Mesodermal cell (in vitro differentiated cells): ENCODE data around the gene UCMA.
"Not testable (repeated sequence)": the region's sequence is repeated elsewhere in the genome, so short reads cannot be mapped to it uniquely, and the experiment has no call there.

Source experiments
- H3K27ac ChIP-seq: 2 replicates; pipeline ENCODE4 v1.7.0; 2013; ENCODE audit warnings: mild to moderate bottlenecking, low read depth, low read length, moderate library complexity; ENCODE audit not compliant: severe bottlenecking
- H3K36me3 ChIP-seq: 2 replicates; pipeline ENCODE4 v1.7.1; 2013; ENCODE audit warnings: mild to moderate bottlenecking, low read length, moderate library complexity; ENCODE audit not compliant: control insufficient read depth, insufficient read depth
- H3K4me1 ChIP-seq: one replicate; pipeline ENCODE4 v1.7.1; 2013; ENCODE audit warnings: mild to moderate bottlenecking, low read length; ENCODE audit not compliant: insufficient read depth, control insufficient read depth, poor library complexity, severe bottlenecking
- H3K4me3 ChIP-seq: 2 replicates; pipeline ENCODE4 v1.7.0; 2013; ENCODE audit warnings: low read length, control low read depth, mild to moderate bottlenecking; ENCODE audit not compliant: insufficient read depth, poor library complexity, severe bottlenecking; ENCODE audit errors: extremely low read depth
- H3K9me3 ChIP-seq: 2 replicates; pipeline ENCODE4 v1.7.1; 2013; ENCODE audit warnings: mild to moderate bottlenecking, low read length, moderate library complexity; ENCODE audit not compliant: control insufficient read depth
- WGBS, 2 experiments: methylation state at CpG; one replicate each; pipeline ENCODE4 v1.1.5; 2013; ENCODE audit warnings: missing lambda C conversion rate in 2 of 2; ENCODE audit not compliant: insufficient coverage in 2 of 2; 5-methylcytosine and 5-hydroxymethylcytosine counted together

Gene UCMA

GRCh38 chr10:13257621-13258140 is 23.5 kb upstream of the UCMA start:
- WGBS, 2 experiments = 60 to 100% methylated on average over 1 to 2 of the region's 5 CpGs
- Histone ChIP-seq H3K4me1 (no peaks in the 10 kb centered on the region), H3K36me3 (no peaks in the 10 kb centered on the region), H3K27ac (no peak overlapping the region), H3K9me3 (no peaks in the 10 kb centered on the region), H3K4me3 (no peak overlapping the region)

- Histone ChIP-seq H3K4me1 (no peaks in the 10 kb centered on the region), H3K9me3 (no peaks in the 10 kb centered on the region), H3K36me3 (no peaks in the 10 kb centered on the region), H3K27ac (no peak overlapping the region), H3K4me3 (no peak overlapping the region)
- WGBS, 2 experiments = 100% methylated on average over 1 of the region's 2 CpGs; no CpG with 5 or more reads in 1 of the 2 experiments
Observed at GRCh38 chr10:13256627-13257026, 22.5 kb upstream of the UCMA start.

GRCh38 chr10:13253726-13254125 is 19.6 kb upstream of the UCMA start:
- Histone ChIP-seq H3K27ac (no peak overlapping the region), H3K4me1 (no peaks in the 10 kb centered on the region), H3K9me3 (no peaks in the 10 kb centered on the region), H3K36me3 (no peaks in the 10 kb centered on the region), H3K4me3 (no peak overlapping the region)
- 78 to 95% methylated on average over 3 of the region's 4 CpGs for WGBS, 2 experiments

- H3K4me1 ChIP-seq = no peaks in the 10 kb centered on the region
- H3K27ac ChIP-seq = no peak overlapping the region
- H3K9me3 ChIP-seq = no peaks in the 10 kb centered on the region
- no peaks in the 10 kb centered on the region for H3K36me3 ChIP-seq
- no peak overlapping the region for H3K4me3 ChIP-seq
- 100% methylated on average over 2 of the region's 4 CpGs; no CpG with 5 or more reads in 1 of the 2 experiments for WGBS, 2 experiments
Observed at GRCh38 chr10:13247784-13248183, 13.6 kb upstream of the UCMA start.

- Histone ChIP-seq H3K4me3 (no peak overlapping the region), H3K4me1 (no peaks in the 10 kb centered on the region), H3K27ac (no peak overlapping the region), H3K9me3 (no peaks in the 10 kb centered on the region), H3K36me3 (no peaks in the 10 kb centered on the region)
- 89 to 92% methylated on average over 9 of the region's 9 CpGs for WGBS, 2 experiments
Observed at GRCh38 chr10:13247246-13247645, 13.1 kb upstream of the UCMA start.

GRCh38 chr10:13242260-13242659 is 8.1 kb upstream of the UCMA start:
- 83% methylated on average over 2 of the region's 5 CpGs; no CpG with 5 or more reads in 1 of the 2 experiments for WGBS, 2 experiments
- not testable (repeated sequence) for H3K4me1 ChIP-seq, H3K4me3 ChIP-seq

GRCh38 chr10:13241613-13242012 is 7.4 kb upstream of the UCMA start:
- H3K27ac ChIP-seq = no peak overlapping the region
- H3K4me1 ChIP-seq = no peaks in the 10 kb centered on the region
- no peak overlapping the region for H3K4me3 ChIP-seq
- H3K9me3 ChIP-seq = no peaks in the 10 kb centered on the region
- H3K36me3 ChIP-seq = no peaks in the 10 kb centered on the region
- WGBS, 2 experiments = 79% methylated on average over 2 of the region's 3 CpGs; no CpG with 5 or more reads in 1 of the 2 experiments

More at GRCh38 chr10:13242260-13242659, 8.1 kb upstream of the UCMA start:
- not testable (repeated sequence) for H3K36me3 ChIP-seq, H3K27ac ChIP-seq, H3K9me3 ChIP-seq

- Histone ChIP-seq H3K27ac (no peak overlapping the region), H3K4me1 (no peaks in the 10 kb centered on the region), H3K4me3 (no peak overlapping the region), H3K9me3 (no peaks in the 10 kb centered on the region), H3K36me3 (no peaks in the 10 kb centered on the region)
- 90 to 91% methylated on average over 2 to 5 of the region's 7 CpGs for WGBS, 2 experiments
Observed at GRCh38 chr10:13239923-13240322, 5.7 kb upstream of the UCMA start.

- 93% methylated on average over 15 to 16 of the region's 16 CpGs for WGBS, 2 experiments
- H3K36me3 ChIP-seq = no peaks in the 10 kb centered on the region
- no peaks in the 10 kb centered on the region for H3K4me1 ChIP-seq
- H3K27ac ChIP-seq = no peak overlapping the region
- no peaks in the 10 kb centered on the region for H3K9me3 ChIP-seq
- H3K4me3 ChIP-seq = no peak overlapping the region
Observed at GRCh38 chr10:13238271-13239077, 4.3 kb upstream of the UCMA start.

- Histone ChIP-seq H3K9me3 (no peaks in the 10 kb centered on the region), H3K36me3 (no peaks in the 10 kb centered on the region), H3K4me3 (no peak overlapping the region), H3K27ac (no peak overlapping the region), H3K4me1 (no peaks in the 10 kb centered on the region)
- WGBS, 2 experiments = 88% methylated on average over 7 to 8 of the region's 8 CpGs
Observed at GRCh38 chr10:13236638-13237037, 2.5 kb upstream of the UCMA start.

- WGBS, 2 experiments = 90 to 96% methylated on average over 7 to 11 of the region's 13 CpGs
- H3K27ac ChIP-seq, H3K36me3 ChIP-seq, H3K4me3 ChIP-seq, H3K9me3 ChIP-seq, H3K4me1 ChIP-seq: not testable (repeated sequence)
Observed at GRCh38 chr10:13234736-13235135, 562 bp upstream of the UCMA start.
